ENCODE results near the gene MICAL2.

The MICAL2 gene

GRCh38 chr11:12281571-12282478 is 171.4 kb downstream of the MICAL2 start:
- peak; percentile 79 for DNase-seq (ENCODE audit: insufficient read length, low spot score)
- peak; percentile 71 for FAIRE-seq
- TF ChIP-seq TAF1 (IDR thresholded peaks at IDR 0.05; ENCODE audit: low read depth, low read length) (no peak), POU2F2 (IDR thresholded peaks at IDR 0.05; ENCODE audit: low read depth, low read length) (no peak), SPI1 (IDR thresholded peaks at IDR 0.05; ENCODE audit: low read depth, low read length) (no peak), POLR2AphosphoS5 (IDR thresholded peaks at IDR 0.05; ENCODE audit: low read depth, low read length) (no peak), PAX5 (IDR thresholded peaks at IDR 0.05; ENCODE audit: insufficient read depth, low read length, severe bottlenecking) (no peak), POLR2A (IDR thresholded peaks at IDR 0.05; ENCODE audit: low read depth, low read length) (no peak)

- FAIRE-seq, result no peak
- TF ChIP-seq PAX5 (IDR thresholded peaks at IDR 0.05; ENCODE audit: insufficient read depth, low read length, severe bottlenecking), result no peak
- TF ChIP-seq SPI1 (IDR thresholded peaks at IDR 0.05; ENCODE audit: low read depth, low read length), result no peak
- TF ChIP-seq POLR2A (IDR thresholded peaks at IDR 0.05; ENCODE audit: low read depth, low read length), result no peak
- TF ChIP-seq TAF1 (IDR thresholded peaks at IDR 0.05; ENCODE audit: low read depth, low read length), result no peak
- DNase-seq (ENCODE audit: insufficient read length, low spot score), result no peak
Measured at GRCh38 chr11:12282676-12283075, 172.3 kb downstream of the MICAL2 start.

- DNase-seq (ENCODE audit: insufficient read length, low spot score), result no peak
- FAIRE-seq, result no peak
- TF ChIP-seq POLR2AphosphoS5 (IDR thresholded peaks at IDR 0.05; ENCODE audit: low read depth, low read length), result no peak
- TF ChIP-seq POLR2A (IDR thresholded peaks at IDR 0.05; ENCODE audit: low read depth, low read length), result no peak
- TF ChIP-seq SPI1 (IDR thresholded peaks at IDR 0.05; ENCODE audit: low read depth, low read length), result no peak
- TF ChIP-seq PAX5 (IDR thresholded peaks at IDR 0.05; ENCODE audit: insufficient read depth, low read length, severe bottlenecking), result no peak
- TF ChIP-seq TAF1 (IDR thresholded peaks at IDR 0.05; ENCODE audit: low read depth, low read length), result no peak
- TF ChIP-seq POU2F2 (IDR thresholded peaks at IDR 0.05; ENCODE audit: low read depth, low read length), result no peak
Measured at GRCh38 chr11:12284316-12285050, 174.1 kb downstream of the MICAL2 start.

DNA sequence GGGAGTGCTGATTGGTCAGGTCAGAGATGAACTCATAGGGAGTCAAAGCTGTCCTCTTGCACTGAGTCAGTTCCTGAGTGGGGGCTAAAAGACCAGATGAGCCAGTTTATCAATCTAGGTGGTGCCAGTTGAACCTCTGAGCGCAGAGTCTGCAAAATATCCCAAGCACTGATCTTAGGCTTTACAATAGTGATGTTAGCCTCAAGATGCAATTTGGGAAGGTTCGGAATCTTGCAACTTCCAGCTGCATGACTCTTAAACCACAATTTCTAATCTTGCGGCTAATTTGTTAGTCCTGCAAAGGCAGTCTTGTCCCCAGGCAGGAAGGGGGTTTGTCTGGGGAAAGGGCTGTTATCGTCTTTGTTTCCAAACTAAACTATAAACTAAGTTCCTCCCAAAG is 174.7 kb downstream of the MICAL2 start:
- FAIRE-seq, result no peak
- no peak for TF ChIP-seq PAX5 (IDR thresholded peaks at IDR 0.05; ENCODE audit: insufficient read depth, low read length, severe bottlenecking)
- DNase-seq (ENCODE audit: insufficient read length, low spot score), result no peak

GRCh38 chr11:12285811-12286222 is 175.4 kb downstream of the MICAL2 start:
- no peak for FAIRE-seq
- no peak for TF ChIP-seq POLR2AphosphoS5 (IDR thresholded peaks at IDR 0.05; ENCODE audit: low read depth, low read length)
- no peak for TF ChIP-seq POLR2A (IDR thresholded peaks at IDR 0.05; ENCODE audit: low read depth, low read length)
- no peak for TF ChIP-seq TAF1 (IDR thresholded peaks at IDR 0.05; ENCODE audit: low read depth, low read length)
- TF ChIP-seq PAX5 (IDR thresholded peaks at IDR 0.05; ENCODE audit: insufficient read depth, low read length, severe bottlenecking), result no peak
- no peak for TF ChIP-seq SPI1 (IDR thresholded peaks at IDR 0.05; ENCODE audit: low read depth, low read length)
- no peak for TF ChIP-seq POU2F2 (IDR thresholded peaks at IDR 0.05; ENCODE audit: low read depth, low read length)
- no peak for DNase-seq (ENCODE audit: insufficient read length, low spot score)

DNA sequence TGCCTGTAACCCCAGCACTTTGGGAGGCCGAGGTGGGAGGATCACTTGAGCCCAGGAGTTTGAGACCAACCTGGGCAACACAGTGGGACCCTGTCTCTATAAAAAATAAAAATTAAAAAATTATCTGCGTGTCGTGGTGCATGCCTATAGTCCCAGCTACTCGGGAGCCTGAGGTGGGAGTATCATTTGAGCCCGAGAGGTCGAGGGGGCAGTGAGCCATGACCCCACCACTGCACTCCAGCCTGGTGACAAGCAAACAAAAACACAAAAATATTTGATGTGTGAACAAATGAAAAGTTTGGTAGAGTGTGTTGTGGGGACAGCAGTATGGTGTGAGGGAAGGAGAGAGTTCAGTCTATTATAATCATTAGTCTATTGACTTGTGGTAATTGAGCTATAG is 176.2 kb downstream of the MICAL2 start:
- DNase-seq (ENCODE audit: insufficient read length, low spot score) (no peak), FAIRE-seq (no peak)
- no peak for TF ChIP-seq POLR2AphosphoS5 (IDR thresholded peaks at IDR 0.05; ENCODE audit: low read depth, low read length)
- TF ChIP-seq POU2F2 (IDR thresholded peaks at IDR 0.05; ENCODE audit: low read depth, low read length), result no peak
- no peak for TF ChIP-seq PAX5 (IDR thresholded peaks at IDR 0.05; ENCODE audit: insufficient read depth, low read length, severe bottlenecking)
- TF ChIP-seq SPI1 (IDR thresholded peaks at IDR 0.05; ENCODE audit: low read depth, low read length), result no peak
- TF ChIP-seq POLR2A (IDR thresholded peaks at IDR 0.05; ENCODE audit: low read depth, low read length), result no peak
- no peak for TF ChIP-seq TAF1 (IDR thresholded peaks at IDR 0.05; ENCODE audit: low read depth, low read length)

GRCh38 chr11:12287009-12287373 is 176.6 kb downstream of the MICAL2 start:
- DNase-seq (ENCODE audit: insufficient read length, low spot score), result no peak
- no peak for TF ChIP-seq SPI1 (IDR thresholded peaks at IDR 0.05; ENCODE audit: low read depth, low read length)
- TF ChIP-seq TAF1 (IDR thresholded peaks at IDR 0.05; ENCODE audit: low read depth, low read length), result no peak
- TF ChIP-seq POU2F2 (IDR thresholded peaks at IDR 0.05; ENCODE audit: low read depth, low read length), result no peak
- no peak for TF ChIP-seq POLR2AphosphoS5 (IDR thresholded peaks at IDR 0.05; ENCODE audit: low read depth, low read length)
- TF ChIP-seq POLR2A (IDR thresholded peaks at IDR 0.05; ENCODE audit: low read depth, low read length), result no peak
- TF ChIP-seq PAX5 (IDR thresholded peaks at IDR 0.05; ENCODE audit: insufficient read depth, low read length, severe bottlenecking), result no peak
- no peak for FAIRE-seq

DNA sequence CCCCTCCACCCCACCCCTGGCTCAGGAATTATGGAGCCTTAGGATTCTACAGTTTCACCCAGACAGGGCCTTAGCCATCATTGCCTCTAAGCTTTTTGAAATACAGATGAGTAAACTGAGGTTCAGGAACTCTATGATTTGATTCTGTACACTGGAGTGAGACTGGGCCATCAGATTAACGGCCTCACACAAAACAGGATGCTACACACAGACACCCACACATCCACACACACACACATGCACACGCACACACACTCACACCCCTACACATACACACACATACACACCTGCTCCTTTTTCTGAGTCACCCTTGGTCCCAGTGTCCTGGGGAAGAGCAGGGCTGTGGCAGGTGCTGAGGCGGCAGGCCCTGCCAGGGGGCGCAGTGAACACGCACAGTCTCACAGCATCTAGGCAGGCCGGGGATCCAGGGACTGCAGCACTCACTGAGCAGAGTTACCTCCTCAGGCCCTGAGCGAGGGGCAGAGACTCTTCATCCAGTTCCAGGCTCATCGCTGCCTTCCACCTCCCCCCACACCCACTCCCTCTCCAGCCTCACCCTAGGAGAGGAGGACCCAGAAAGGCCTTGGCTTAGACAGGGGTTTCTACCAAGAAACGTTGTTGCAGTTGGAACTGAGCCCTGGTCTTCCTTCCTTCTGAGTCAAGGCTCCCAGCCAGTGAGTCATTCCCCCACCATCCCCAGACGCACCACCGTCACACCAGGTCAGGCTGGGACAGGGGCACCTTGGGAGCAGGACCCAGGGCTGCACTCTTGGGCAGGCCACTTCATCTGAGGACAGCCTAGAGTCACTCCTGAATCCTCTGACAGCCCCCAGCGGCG is 177.2 kb downstream of the MICAL2 start:
- FAIRE-seq (no peak), DNase-seq (ENCODE audit: insufficient read length, low spot score) (no peak)
- TF ChIP-seq PAX5 (IDR thresholded peaks at IDR 0.05; ENCODE audit: insufficient read depth, low read length, severe bottlenecking), result no peak
- TF ChIP-seq POU2F2 (IDR thresholded peaks at IDR 0.05; ENCODE audit: low read depth, low read length), result no peak
- TF ChIP-seq POLR2AphosphoS5 (IDR thresholded peaks at IDR 0.05; ENCODE audit: low read depth, low read length), result no peak
- TF ChIP-seq SPI1 (IDR thresholded peaks at IDR 0.05; ENCODE audit: low read depth, low read length), result no peak
- TF ChIP-seq TAF1 (IDR thresholded peaks at IDR 0.05; ENCODE audit: low read depth, low read length), result no peak
- no peak for TF ChIP-seq POLR2A (IDR thresholded peaks at IDR 0.05; ENCODE audit: low read depth, low read length)
